GM19351 (cell line): ENCODE data around the gene AOPEP.
"Not testable (repeated sequence)": the region's sequence is repeated elsewhere in the genome, so short reads cannot be mapped to it uniquely, and the experiment has no call there.

Experiments used
- ATAC-seq: cut with Tn5 transposase; IDR thresholded peaks from one replicate; pipeline ENCODE4 v1.9.1; 2021; ENCODE audit warnings: mild to moderate bottlenecking, moderate library complexity; ENCODE audit not compliant: unreplicated experiment

The AOPEP gene

DNA sequence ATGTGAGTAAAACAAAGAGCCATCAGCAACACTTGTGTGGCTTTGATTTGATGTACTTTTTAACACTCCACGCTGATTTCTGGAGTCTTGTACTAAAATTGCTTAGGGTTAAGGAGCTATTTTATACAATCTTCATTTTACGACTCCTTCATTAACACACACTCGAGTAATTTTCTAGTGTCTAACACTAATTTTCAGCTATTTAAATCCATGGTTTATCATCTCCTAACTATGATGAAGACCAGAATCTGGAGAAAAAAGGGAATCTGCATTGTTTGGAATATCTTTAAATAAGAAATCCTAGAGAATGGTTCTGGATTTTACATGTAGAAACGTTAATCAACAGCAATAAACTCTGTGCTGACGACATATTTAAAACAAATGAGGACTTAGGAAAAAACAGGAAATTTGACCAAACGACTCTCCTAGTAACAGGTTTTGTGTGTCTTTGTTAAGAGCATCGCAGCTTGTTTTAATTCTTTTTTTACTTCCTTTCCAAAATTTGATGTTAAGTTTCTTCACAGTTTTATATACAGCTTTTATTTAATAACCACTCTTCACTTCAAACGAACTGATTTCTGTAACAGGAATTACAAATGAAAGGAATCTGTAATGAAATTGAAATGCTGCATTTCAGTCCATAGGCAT, 138.5 kb downstream of the AOPEP start:
- ATAC-seq = no peak

DNA sequence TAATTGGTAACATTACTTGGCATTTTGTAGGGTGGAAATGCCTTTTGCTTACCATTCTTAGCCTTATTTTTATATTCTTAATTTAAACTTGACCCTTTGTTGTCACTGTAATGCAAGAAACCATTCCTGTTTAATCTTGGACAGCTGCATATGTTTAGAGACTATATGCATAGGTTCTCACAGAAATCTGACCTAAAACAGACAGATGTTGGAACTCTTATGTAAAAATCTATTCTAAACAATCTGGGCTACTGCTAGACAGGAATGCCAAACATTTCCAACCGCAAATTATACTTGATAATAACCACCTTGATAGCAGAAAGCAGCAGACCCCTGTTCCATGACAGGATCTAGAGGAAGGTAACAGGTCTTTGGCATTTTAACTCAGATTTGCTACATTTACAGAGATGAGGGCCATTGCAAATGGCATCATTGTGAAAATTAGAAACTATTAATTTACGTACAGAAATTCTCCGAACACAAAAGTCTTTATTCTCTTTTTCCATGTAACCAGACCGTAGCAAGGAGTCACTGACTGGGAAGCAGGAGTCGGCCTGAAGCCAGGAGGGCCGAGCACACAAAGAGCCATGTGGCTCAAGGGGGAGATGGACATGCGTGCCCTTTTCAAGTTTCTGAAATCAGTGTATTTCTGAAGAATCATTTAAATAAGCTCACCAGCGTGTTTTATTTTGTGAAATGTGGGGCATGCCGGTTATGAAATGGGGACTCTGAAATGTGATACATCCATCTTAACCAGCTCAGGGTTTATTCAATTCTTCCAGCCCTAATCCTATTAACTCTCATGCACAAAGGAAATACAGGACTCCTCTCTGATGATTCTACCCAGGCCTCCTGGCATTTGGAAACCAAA, 139.3 kb downstream of the AOPEP start:
- ATAC-seq = no peak

DNA sequence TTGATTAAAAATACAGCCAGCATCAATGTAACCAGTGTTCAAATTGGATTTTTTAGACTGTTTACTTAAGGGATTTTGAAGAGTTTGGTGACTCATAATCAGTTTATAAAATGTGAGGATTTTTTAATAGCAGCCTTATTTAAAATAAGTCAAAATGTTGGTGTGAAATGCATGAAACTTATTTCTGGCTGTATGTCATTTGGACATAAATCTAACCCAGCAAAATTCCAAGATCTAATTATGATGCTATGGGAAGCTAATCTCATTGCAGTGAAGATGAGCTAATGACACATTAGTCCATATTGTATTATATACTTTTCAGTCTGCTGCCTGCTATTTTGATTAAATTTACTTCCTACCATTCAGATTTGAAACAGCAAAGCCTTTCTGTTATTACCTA, 140.3 kb downstream of the AOPEP start:
- ATAC-seq = no peak

DNA sequence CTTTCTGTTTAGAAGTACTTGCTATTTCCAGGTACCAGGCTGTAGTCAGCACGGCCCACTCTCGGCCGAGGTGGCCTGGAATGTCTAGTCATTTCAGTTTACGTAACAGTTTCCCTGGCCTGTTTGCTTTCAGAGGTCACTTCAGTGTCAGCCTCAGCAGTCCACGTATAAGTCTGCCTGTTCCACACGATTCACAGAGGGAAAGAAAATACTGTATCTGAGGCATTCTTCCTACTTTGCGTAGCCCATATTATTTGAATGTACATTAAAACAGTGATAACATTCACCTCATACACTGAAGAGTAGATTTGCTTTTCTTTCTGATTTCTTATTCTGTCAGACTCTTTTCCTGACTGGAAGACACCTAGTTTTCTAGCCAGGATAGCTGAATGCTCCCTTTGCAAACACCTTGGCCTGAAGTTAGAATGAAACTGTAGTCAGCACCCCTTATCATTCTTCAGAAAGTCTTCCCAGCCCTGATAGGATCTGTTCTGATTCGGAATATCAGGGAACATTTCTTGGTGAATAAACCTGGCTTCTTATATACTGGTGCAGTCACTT, 140.9 kb downstream of the AOPEP start:
- no peak for ATAC-seq

DNA sequence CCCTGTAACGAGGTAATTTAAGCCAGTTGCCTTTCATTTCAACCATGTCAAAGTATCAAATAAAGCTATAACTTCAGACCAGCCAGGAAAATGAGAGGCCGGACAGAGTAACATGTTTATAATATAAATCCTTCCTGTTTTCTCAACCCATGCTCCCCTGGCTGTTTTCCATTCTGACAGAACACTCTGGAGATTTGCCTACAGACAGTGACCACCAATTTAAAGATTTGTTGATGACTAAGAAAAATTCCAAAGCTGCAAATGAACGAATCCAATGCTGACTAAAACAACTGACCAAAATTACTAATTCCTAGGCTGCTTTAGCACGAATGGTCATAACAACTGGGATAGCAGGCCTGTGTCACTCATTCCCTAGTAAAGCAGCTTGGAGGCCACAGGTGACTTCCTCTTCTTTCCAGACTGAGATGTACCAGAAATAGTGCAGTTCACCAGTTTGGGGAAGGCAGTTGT, 141.4 kb downstream of the AOPEP start:
- ATAC-seq = no peak

DNA sequence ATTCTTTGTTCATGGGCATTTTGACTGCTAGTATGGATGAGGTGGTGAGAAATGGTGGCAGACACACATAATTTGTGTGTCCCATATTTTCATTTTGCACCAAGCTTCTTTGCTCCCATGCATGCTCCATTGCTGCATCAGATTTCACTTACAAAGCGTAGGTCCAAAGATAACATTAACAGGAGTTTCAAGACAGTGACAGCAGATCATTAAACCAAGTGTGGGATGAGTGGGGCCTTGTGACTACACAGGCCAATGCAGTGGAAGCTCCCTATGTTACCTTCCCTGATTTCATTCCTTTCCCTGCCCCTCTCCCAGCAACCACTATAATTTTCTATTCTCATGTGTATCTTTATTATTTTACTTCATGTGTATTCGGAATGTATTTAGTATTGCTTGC, 142.0 kb downstream of the AOPEP start:
- ATAC-seq = no peak

DNA sequence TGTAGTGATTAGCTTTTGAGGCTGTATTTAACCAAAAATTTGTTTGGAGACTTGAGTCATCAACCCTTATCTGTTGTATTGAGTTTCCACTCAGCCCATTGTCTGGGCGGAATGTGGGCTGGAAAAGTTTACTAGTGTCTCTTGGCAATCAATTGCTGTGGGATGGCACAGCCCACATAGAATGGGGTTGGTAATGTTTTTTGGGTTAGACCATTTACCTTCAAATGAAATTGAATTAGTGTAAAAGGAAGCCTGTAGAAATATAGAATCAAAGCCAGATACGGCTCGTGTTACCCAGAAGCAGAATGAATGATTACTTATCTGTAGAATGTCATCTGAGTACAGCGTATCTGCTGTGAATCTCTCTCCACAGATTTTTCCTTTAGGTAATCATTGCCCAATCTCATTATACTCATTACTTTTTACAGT, 142.9 kb downstream of the AOPEP start:
- no peak for ATAC-seq

DNA sequence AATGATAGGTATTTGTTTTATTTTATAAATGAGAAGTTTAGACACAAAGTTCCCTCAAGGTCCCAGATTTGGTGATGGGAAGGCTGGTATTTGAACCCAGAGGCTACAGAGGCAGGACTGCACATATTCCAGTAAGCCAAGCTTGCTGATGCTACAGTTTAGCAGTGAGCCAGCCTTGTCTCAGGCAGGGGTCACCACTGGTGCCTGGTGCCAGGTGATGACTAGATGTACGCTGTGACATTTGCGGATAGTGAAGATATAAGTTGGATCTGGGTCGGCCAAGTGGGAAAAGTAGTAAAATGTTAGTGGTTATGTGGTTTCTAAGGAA, 143.9 kb downstream of the AOPEP start:
- ATAC-seq = no peak

DNA sequence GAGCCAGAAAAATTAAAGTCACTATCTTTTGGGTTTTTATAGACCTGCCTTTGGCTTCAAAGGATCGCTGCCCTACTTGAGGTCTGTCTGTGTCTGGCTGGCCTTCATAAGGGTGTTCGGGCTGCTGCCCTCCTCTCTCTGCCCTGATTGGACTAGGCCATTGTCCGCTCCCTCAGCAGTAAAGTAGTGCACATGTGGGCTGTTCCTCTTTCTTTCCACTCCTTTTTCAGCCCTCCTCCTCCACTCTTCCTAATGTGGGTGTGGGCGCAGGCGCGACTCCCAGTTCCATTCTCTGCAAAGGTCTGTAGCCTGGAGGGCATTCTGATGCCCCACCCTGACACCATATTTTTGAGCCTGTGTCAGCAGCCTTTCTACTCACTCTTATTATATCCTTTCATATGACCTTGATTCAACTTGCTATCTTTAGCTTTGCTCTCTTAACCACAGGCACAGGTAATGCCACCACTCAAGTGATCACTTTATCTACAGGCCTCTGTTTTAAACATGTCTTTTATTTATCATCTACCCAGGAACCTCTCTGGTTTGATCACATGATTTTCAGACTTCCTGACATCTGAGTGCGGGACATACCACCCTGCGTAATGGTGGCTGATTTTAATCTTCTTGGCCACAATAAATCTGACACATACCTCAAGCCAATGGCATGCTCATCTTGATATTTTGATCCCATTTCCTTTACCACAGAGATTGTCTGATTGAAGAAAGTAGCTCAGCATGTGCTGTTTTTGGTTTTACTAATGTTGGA, 144.5 kb downstream of the AOPEP start:
- ATAC-seq = no peak

DNA sequence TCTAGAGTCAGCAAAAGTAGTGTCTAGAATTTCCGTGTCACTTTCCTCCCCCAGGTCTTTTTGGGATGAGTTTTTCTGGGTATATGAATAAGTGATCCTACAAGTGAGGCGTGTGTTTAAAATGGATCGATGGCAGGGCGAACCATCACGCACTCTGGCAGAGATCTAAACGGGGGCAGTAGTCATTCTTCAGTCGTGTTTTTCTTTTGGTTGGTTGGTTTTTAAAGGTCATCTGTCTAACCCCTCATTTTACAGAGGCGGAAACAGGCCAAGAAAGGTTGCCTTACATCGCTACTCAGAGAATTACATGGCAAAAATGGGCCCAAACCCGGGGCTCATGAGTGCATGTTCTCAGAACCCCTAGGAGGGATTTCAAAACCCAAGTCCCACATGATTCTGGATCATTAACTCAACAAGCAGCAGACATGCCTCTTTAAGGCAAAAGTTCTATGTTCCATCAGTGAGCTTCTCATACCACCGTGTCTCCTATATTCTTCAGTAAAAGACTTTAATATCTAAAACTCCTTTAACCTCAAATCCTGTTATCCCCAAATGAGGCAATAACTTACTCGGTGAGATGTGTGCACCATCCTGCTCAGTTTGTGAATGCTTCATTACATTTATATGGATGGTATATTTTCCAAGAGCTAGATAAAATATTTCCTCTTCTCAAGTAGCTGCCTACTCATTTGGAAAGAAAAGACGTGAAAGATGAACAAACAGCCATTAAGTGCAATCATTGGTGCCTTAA, 145.8 kb downstream of the AOPEP start:
- ATAC-seq = no peak

DNA sequence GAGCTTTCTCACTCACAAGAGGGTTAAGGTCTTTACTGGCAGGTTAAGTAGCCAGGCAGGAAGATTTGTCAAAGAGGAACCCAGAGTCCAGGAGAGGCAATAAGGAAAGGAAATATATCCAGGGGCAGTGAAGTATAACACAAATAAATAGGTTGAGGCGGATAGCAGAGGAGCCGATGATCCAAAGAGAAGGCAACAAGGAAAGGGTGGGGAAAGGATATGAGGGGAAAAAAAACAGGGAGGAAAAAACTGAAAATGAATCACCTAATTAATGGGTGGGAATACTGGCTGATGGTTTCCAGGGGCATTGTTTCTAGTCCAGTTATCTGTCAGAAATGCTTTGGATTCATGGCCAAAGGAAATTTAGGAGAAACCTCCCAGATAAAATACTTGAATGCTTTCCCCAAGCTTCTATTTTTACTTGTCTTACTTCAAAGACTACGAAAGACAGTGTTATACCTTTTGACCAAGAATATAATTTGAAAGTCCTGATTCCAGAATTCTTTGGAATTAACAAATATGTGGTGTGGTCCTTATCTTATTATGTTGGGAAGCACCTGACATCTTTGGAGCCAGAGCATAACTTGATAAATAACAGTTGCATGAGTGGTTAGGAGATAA, 146.5 kb downstream of the AOPEP start:
- ATAC-seq = no peak

DNA sequence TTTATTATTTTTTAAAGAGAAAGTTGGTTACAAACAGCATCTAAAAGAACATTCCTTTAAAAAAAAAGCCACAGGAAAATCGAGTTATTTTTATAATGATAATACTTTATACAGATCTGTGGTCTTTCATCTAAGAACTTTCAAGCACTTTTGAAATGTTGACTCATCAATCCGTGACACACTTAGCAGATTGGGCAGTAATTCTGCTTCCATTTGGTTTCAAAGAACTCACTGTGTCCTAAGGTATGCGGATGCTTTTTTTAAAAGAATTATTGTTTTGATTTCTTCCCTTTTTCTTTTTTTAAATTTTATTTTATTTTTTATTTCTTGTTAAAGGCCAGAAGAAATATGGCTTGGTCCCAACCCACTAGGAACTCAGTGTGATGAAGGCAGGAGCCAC, 147.8 kb downstream of the AOPEP start:
- no peak for ATAC-seq

DNA sequence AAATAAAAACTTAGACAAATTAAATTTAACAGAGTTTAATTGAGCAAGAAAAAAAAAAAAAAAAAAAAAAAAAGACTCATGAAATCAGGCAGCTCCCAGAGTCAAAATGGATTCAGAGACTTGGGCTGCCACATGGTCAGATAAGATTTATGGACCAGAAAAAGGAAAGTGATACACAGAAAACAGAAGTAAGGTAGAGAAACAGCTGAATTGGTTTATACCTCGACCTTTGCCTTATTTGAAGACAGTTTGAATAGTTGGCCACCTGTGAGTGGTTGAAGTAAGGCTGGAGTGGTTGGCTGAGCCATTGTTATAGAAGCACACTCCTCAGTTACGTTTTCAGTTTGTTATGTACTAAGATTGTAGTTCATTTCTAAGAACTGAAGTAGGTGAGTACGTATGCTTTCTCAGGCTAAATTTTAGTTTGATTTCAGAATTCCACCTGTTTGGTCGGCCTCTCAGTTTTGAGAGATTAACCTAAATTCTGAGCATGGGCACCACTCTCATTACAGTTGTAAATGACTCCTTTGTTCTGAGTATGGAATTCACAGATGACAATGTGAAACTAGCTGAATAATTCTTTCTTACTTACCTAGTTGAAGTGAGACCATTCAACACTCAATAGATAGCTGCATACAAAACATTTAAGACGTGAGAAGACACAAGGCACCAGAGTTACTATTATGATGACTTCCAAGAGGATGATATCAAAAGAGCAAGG, 149.0 kb downstream of the AOPEP start:
- ATAC-seq = peak; percentile 84

DNA sequence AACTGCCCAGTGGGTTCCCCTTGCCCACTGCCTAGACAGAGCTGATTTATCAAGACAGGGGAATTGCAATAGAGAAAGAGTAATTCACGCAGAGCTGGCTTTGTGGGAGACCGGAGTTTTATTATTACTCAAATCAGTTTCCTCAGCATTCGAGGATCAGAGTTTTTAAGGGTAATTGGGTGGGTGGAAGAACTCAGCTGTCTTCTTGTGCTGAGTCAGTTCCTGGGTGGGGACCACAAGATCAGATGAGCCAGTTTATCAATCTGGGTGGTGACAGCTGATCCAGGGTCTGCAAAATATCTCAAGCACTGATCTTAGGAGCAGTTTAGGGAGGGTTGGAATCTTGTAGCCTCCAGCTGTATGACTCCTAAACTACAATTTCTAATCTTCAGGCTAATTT, 152.3 kb downstream of the AOPEP start:
- not testable (repeated sequence) for ATAC-seq

DNA sequence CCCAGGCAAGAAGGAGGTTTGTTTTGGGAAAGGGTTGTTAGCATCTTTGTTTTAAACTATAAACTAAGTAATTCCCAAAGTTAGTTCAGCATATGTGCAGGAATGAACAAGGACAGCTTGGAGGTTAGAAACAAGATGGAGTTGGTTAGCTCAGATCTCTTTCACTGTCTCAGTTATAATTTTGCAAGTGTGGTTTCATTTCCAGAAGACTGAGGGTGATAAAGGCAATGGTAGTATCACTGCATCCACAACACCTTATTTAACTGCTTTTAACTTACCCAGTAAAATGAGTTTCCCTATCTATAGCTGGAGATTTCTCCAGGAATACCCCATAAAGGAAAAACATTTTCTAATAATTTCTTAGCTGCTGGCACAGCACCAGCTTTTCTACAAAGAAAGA, 152.7 kb downstream of the AOPEP start:
- no peak for ATAC-seq

DNA sequence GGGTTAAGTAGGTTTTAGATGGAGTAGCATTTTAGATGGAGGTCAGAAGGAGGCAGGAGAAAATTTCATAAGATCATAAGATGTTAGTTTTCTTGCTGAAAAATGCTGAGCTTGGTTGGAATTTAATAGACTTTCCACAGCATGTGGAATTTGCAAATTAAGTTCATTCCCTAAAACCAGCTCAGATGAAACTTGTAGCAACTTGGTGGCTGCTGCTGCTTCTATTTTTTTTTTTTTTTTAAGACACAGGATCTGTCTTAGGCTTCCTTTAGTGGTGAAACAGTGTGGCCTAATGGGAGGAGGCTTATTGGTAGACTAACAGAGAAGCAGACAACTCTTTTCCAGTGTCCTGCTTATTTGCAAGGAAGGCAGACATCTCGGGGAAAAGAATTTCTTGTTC, 154.5 kb downstream of the AOPEP start:
- ATAC-seq = no peak

DNA sequence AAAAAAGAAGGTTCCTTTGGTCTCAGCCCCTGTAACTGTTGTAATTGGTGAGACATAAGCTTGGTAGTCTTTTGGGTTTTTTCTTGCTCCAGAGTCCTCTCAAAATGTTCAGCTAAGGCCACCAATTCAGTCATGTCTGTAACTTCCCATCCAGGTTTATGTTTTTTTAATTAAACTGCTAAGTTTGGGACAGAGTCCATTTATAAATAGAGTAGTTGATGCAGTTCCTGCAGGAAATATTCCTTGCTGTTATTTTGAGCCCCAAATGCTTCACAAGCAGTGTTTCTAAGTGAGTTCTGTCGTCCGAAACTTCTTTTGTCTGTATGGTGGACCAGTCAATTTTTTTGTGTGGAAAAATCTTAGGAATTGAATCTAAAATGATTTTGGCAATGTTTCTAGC, 155.0 kb downstream of the AOPEP start:
- ATAC-seq = no peak

DNA sequence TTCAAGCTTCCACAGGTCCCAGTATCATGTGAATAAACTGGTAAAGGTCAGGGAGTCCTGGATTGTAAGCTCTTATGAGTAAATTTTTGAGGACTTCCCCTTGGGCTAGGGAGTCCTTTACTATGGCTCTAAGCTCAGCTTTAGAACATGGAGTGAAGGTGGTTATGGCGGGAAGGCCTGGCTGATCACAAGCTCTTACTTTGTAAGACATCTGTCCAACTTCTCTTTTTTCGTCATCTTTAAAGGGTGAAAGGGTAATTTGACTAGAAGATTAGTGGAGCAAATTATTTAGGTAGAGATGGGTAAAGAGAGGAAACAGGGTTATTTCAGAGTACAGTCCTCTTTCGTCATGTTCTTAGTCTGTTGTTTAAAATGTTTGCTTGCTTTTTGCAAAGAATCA, 155.4 kb downstream of the AOPEP start:
- ATAC-seq = no peak

DNA sequence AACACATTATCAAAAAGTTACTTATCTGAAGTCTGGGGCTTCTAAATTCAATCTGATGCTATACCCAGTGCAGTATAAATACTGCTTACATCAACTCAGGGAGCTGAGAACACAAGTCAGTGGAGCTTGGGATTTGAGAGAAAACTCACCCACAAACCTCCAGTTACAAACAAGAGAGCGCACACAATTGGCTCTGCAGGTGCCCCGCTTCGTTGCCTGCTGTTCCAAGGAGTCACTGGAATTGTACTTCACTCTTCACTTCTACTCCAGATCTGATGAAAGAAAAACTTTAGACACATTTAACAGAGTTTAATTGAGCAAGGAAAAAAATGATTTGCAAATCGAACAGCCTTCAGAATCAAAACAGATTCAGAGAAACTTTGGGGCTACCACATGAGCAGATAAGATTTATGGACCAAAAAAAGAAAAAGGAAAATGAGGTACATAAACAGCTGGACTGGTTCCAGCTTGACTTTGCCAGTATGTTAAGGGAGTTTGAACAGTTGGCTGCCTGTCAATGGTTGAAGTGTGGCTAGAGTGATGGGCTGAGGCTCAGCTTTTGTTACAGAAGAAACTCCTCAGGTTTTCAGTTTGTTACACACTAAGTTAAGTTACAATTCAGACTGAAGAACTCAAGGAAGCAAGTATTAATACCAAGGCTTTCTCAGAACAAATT, 156.6 kb downstream of the AOPEP start:
- ATAC-seq = no peak
